NB4 (cell line): Measurements from ENCODE around the gene GRIN2A.

Source experiments
- DNase-seq: peaks from one replicate; pipeline ENCODE4 v3.0.0; 2010; ENCODE audit warnings: low read depth
- H3K4me3 ChIP-seq: one replicate; pipeline ENCODE4 v1.5.1; 2011; ENCODE audit warnings: mild to moderate bottlenecking, low read depth, low read length, moderate library complexity
- MAX ChIP-seq: IDR thresholded peaks from 2 replicates; pipeline ENCODE4 v1.6.1; 2011; ENCODE audit warnings: low read depth, low read length
- MYC ChIP-seq: IDR thresholded peaks from 2 replicates; pipeline ENCODE4 v1.6.1; 2011; ENCODE audit warnings: low read depth, low read length
- POLR2A ChIP-seq: IDR thresholded peaks from 2 replicates; pipeline ENCODE4 v1.6.1; 2011; ENCODE audit warnings: mild to moderate bottlenecking; ENCODE audit not compliant: insufficient read length; ENCODE audit errors: extremely low read depth
- TF ChIP-seq, protein P1 (sequence below): IDR thresholded peaks from one replicate; pipeline ENCODE4 v1.5.1; 2012; ENCODE audit warnings: low read depth, low read length

The GRIN2A gene

GRCh38 chr16:9826656-9827055 lies 355.6 kb downstream of the GRIN2A start:
- no peak overlapping the region for H3K4me3 ChIP-seq
- no peak for DNase-seq
- no peak for TF ChIP-seq MAX
- no peak for TF ChIP-seq POLR2A
- TF ChIP-seq MYC = no peak
- TF ChIP-seq, protein P1, sequence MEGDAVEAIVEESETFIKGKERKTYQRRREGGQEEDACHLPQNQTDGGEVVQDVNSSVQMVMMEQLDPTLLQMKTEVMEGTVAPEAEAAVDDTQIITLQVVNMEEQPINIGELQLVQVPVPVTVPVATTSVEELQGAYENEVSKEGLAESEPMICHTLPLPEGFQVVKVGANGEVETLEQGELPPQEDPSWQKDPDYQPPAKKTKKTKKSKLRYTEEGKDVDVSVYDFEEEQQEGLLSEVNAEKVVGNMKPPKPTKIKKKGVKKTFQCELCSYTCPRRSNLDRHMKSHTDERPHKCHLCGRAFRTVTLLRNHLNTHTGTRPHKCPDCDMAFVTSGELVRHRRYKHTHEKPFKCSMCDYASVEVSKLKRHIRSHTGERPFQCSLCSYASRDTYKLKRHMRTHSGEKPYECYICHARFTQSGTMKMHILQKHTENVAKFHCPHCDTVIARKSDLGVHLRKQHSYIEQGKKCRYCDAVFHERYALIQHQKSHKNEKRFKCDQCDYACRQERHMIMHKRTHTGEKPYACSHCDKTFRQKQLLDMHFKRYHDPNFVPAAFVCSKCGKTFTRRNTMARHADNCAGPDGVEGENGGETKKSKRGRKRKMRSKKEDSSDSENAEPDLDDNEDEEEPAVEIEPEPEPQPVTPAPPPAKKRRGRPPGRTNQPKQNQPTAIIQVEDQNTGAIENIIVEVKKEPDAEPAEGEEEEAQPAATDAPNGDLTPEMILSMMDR = no peak

DNA sequence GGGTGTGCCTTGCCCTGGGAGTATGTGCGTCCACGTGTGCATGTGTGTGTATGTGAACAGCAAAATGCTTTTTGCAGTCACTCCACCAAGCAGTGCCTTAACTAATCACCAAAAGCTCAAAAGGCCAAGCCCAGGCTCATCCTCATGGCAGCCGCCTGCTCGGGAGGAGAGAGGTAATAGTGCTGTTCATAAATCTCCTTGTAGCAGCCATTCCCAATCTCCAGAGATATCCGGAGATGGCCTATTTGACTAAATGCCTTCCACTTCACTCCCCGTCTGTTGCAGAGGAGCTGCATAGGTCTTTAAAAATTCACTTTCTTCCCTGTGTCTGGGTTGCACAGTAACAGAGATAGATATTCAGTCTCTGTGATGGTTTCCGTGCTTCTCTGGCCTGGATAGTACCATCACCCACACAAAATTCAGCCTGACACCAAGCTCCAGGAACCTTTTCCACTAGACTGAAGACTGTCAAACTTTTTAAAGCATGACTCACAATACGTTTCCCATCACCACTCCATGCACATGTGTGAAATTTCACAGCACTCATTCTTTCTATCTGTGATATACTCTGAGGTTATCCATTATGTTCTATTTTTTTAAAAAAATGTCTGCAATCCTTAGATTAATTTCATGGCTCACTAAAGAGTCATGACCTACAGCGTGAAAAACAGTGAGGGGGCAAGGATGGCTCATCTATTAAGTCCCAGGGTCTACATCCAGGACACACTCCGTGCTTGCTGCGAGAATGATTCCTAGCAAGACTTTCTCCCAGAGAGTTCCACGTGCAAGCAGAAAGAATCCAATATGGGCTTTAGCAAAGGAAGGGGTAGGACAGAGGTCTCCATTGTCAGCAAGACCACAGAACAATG lies 357.8 kb downstream of the GRIN2A start:
- no peak overlapping the region for H3K4me3 ChIP-seq
- TF ChIP-seq MYC (no peak), POLR2A (no peak), MAX (no peak)
- TF ChIP-seq, protein P1 = no peak
- DNase-seq = no peak

GRCh38 chr16:9823510-9823909 lies 358.7 kb downstream of the GRIN2A start:
- TF ChIP-seq POLR2A (no peak), MAX (no peak), MYC (no peak)
- TF ChIP-seq, protein P1 = no peak
- H3K4me3 ChIP-seq = no peak overlapping the region
- no peak for DNase-seq

DNA sequence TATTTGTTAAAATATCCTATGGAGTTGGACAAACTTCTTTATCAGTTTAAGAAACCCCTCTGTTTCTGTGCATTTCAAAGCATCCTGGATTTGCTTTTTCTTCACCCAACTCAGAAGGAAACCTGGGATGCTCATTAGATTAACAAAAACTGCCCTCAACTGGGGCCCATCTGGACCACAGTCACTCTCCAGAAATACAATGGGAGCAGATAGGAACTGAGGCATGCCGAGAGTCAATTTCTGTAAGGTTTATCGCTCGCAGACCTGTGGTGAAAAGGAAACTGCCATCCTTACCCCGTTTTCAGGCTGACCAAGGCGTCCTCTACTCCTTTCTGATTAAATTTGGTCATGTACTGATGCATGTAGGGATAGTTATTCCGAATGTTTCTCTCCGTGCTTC lies 360.3 kb downstream of the GRIN2A start:
- H3K4me3 ChIP-seq = no peak overlapping the region
- TF ChIP-seq MAX (no peak), MYC (no peak)
- no peak for DNase-seq

- DNase-seq = no peak
- H3K4me3 ChIP-seq = no peak overlapping the region
- no peak for TF ChIP-seq POLR2A
These were observed 360.9 kb downstream of the GRIN2A start for GRCh38 chr16:9821331-9821730.

DNA sequence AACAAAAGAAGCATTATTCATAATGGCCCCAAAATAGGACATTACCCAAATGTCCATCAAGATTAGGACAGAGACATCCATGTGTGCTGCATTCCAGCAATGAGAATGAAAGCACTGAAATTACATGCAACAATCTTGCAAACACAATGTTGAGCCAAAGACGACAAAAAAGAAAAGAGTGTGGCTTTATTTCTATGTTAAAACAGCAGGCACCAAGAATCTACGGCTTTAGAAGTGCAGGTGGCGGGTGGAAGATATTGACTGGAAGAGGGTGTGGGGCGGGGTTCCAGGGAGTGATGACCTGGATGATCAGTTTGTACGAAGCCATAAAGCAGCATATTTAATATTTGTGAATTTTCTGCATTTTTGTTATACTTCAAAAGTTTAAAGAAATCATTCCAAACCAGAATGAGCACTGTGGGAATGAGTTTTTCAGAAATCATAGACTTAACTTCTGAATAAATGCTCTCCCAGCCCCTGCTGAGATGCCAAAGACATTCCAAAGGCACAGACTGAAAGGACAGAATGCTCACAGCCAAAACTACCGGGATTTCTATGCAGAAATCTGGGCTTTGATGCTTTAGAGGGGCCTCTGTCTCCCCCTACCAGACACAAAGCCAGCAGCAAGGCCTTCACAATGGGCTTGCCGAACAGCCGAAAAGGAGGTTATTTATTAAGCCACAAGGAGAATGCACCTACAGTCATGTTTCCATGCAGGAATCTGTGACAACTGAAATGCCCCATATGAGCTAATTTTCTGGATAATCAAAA lies 361.6 kb downstream of the GRIN2A start:
- no peak for DNase-seq
- H3K4me3 ChIP-seq = no peak overlapping the region

More for the DNA sequence above, 361.6 kb downstream of the GRIN2A start:
- TF ChIP-seq MAX = no peak
- no peak for TF ChIP-seq MYC
- TF ChIP-seq POLR2A = no peak
- TF ChIP-seq, protein P1 = no peak
